ENCODE data around the gene EXTL1. TPM values are rescaled to one million over a fixed set of nuclear protein-coding genes. Genes with fewer than 3 reads are reported as not detected.

EXTL1 gene
- total RNA-seq, 1 experiment from 2014 or later, result 1.0 TPM

DNA sequence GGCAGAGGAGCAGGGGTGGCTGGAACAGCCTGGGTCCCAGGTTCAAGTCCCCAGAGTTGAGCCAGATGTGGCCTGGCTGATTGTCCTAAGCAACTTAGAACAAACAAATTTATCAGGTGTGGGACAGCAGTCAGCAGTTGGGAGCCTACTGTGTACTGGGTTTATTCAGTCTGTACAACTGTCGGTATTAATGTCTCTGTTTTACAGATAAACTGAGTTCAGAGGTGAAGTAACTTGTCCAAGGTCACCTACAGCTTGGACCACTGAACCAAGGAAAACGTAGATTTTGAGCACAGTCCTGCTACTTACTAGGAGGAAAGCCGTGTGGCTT, 60.4 kb downstream of the EXTL1 start:
- Histone ChIP-seq H3K4me2 (ENCODE audit: insufficient read depth, insufficient read length, low read length) (no peak overlapping the region), H2BK120ac (ENCODE audit: low read depth, low read length, poor library complexity, severe bottlenecking) (no peak overlapping the region), H4K91ac (ENCODE audit: insufficient read length, low read depth, low read length) (no peak overlapping the region), H3T11ph (ENCODE audit: low read length) (no peak overlapping the region), H4K20me1 (ENCODE audit: control insufficient read depth, insufficient read depth, insufficient read length) (no peaks in the 10 kb centered on the region), H2BK15ac (ENCODE audit: low read depth, low read length) (no peak overlapping the region), H2BK20ac (ENCODE audit: low read depth, low read length, poor library complexity, severe bottlenecking) (no peak overlapping the region), H3K4me1 (ENCODE audit: insufficient read depth, low read length) (no peaks in the 10 kb centered on the region; the same call in 1 of the 2 replicates), H3K14ac (ENCODE audit: insufficient read depth, low read length) (no peak overlapping the region), H3K56ac (ENCODE audit: insufficient read length, low read depth, low read length) (no peak overlapping the region), H3K9ac (ENCODE audit: extremely low read depth, insufficient read length, low read length) (no peak overlapping the region), H3K27me3 (ENCODE audit: insufficient read depth, low read length) (no peaks in the 10 kb centered on the region), H2AK5ac (ENCODE audit: insufficient read length, low read length) (no peak overlapping the region), H3K79me1 (ENCODE audit: insufficient read depth, low read depth, low read length, poor library complexity, severe bottlenecking) (no peaks in the 10 kb centered on the region), H2AFZ (ENCODE audit: low read length) (no peak overlapping the region), H3K23ac (ENCODE audit: insufficient read length, low read depth, low read length) (no peak overlapping the region), H4K5ac (ENCODE audit: insufficient read length, low read depth, low read length) (no peak overlapping the region), H4K8ac (replicated peaks; ENCODE audit: insufficient read length, low read depth, low read length) (no peak overlapping the region), H3K79me2 (ENCODE audit: insufficient read depth, low read length) (no peaks in the 10 kb centered on the region), H3K9me3 (ENCODE audit: control insufficient read depth, low read depth, low read length) (no peaks in the 10 kb centered on the region), H3K27ac (ENCODE audit: insufficient read length, low read depth, low read length) (no peak overlapping the region), H2BK5ac (ENCODE audit: insufficient read length, low read length) (no peak overlapping the region), H3K18ac (ENCODE audit: insufficient read length, low read depth, low read length) (no peak overlapping the region), H3K4ac (ENCODE audit: low read depth, low read length) (no peak overlapping the region), H3K23me2 (ENCODE audit: insufficient read length, low read depth, low read length, poor library complexity, severe bottlenecking) (no peaks in the 10 kb centered on the region), H2BK12ac (ENCODE audit: insufficient read length, low read depth, low read length) (no peak overlapping the region)
- no CpG with 5 or more reads among the region's 3 CpGs for WGBS (ENCODE audit: extremely low coverage, insufficient read length, low lambda C conversion rate)
- Mint-ChIP-seq H3K4me1 (peaks cover 12 to 15% of the 10 kb centered on the region in 2 experiments), H3K9me3 (no peaks in the 10 kb centered on the region), H3K27me3 (ENCODE audit: low read depth) (peaks cover 23% of the 10 kb centered on the region), H3K36me3 (ENCODE audit: insufficient read depth in 1 of 3, low read depth in 3 of 3) (no peaks in the 10 kb centered on the region), H3K27ac (no peak overlapping the region), H3K4me3 (no peak overlapping the region)
- TF ChIP-seq, protein P1, sequence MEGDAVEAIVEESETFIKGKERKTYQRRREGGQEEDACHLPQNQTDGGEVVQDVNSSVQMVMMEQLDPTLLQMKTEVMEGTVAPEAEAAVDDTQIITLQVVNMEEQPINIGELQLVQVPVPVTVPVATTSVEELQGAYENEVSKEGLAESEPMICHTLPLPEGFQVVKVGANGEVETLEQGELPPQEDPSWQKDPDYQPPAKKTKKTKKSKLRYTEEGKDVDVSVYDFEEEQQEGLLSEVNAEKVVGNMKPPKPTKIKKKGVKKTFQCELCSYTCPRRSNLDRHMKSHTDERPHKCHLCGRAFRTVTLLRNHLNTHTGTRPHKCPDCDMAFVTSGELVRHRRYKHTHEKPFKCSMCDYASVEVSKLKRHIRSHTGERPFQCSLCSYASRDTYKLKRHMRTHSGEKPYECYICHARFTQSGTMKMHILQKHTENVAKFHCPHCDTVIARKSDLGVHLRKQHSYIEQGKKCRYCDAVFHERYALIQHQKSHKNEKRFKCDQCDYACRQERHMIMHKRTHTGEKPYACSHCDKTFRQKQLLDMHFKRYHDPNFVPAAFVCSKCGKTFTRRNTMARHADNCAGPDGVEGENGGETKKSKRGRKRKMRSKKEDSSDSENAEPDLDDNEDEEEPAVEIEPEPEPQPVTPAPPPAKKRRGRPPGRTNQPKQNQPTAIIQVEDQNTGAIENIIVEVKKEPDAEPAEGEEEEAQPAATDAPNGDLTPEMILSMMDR (conservative IDR thresholded peaks at IDR 0.05), result no peak
- DNase-seq, result no peak

Measured in H9 (cell line).